ENCODE data around the gene MYLK.

DNA sequence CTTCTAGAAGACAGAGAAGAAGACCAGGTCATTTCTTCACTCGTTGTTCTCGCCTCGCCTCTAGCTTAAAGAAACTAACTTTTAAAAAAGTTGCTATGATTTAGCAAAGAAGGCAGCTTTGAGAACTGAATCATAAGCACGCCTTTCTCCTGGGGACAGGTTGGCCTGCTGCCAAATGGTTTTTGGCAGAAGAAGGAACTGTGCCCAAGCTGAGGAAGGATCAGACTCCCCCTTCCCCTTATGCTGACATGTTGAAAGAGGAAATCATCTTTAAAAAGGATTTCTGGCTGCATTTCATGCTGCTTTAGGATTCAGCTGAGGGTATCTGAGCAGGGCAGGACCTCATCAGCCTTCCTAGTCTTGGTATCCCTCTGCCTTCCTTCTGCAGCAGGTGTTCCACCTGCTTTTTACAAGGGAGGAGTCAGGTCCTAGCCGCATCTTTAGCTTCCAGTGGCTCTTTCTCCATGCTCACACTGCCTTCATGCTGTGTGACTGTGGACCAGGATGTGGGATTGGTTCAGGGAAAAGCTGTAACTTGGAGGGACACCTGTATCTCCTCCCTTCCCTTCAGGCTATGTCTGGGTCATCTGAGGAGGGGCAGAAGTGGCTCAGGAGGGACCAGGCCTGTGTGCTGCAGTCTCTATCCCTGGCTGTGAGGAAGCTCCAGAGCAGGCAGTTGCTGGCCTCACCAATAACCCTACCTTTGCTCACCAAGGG is 265.2 kb downstream of the MYLK start:
- TF ChIP-seq, protein P1, sequence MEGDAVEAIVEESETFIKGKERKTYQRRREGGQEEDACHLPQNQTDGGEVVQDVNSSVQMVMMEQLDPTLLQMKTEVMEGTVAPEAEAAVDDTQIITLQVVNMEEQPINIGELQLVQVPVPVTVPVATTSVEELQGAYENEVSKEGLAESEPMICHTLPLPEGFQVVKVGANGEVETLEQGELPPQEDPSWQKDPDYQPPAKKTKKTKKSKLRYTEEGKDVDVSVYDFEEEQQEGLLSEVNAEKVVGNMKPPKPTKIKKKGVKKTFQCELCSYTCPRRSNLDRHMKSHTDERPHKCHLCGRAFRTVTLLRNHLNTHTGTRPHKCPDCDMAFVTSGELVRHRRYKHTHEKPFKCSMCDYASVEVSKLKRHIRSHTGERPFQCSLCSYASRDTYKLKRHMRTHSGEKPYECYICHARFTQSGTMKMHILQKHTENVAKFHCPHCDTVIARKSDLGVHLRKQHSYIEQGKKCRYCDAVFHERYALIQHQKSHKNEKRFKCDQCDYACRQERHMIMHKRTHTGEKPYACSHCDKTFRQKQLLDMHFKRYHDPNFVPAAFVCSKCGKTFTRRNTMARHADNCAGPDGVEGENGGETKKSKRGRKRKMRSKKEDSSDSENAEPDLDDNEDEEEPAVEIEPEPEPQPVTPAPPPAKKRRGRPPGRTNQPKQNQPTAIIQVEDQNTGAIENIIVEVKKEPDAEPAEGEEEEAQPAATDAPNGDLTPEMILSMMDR (IDR thresholded peaks at IDR 0.05): no peak
- no peak for TF ChIP-seq POLR2A (IDR thresholded peaks at IDR 0.05)
